ENCODE data around the gene AK4.
"Not testable (repeated sequence)": the region's sequence is repeated elsewhere in the genome, so short reads cannot be mapped to it uniquely, and the experiment has no call there.

The AK4 gene

DNA sequence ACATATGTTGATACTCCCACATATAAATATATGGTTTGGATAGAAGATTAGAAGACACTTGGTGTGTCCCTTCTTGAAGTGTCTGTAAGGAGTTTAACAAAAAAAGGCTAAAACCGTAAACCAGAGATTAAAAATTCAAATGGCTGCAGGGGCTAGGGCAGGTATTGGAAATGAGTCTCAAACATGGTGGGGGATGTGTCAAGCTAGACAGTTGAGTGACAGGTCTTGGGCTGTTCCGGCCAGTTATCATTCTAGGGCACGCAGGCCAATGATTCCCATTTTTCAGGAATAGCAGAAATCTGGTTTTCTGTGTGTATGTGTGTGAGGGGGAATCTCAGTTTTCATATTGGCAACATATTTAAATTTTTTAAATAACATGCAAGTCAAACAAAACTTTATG, 77.2 kb downstream of the AK4 start:
- no peaks in the 10 kb centered on the region for H3K4me1 ChIP-seq (ENCODE audit: control insufficient read depth, insufficient read depth, low read length, poor library complexity, severe bottlenecking)
- no peaks in the 10 kb centered on the region for H3K9me3 ChIP-seq (ENCODE audit: control insufficient read depth, low read length)
- no peaks in the 10 kb centered on the region for H3K27me3 ChIP-seq (replicated peaks; ENCODE audit: control insufficient read depth, insufficient read depth, low read length, poor library complexity, severe bottlenecking)
- no peak for DNase-seq
- H3K4me3 ChIP-seq (ENCODE audit: insufficient read depth, low read depth, low read length, poor library complexity, severe bottlenecking), result no peak overlapping the region
- H3K27ac ChIP-seq (ENCODE audit: insufficient read depth, low read length, poor library complexity, severe bottlenecking), result no peak overlapping the region
- H3K36me3 ChIP-seq (ENCODE audit: control insufficient read depth, insufficient read depth, low read length), result no peaks in the 10 kb centered on the region

DNA sequence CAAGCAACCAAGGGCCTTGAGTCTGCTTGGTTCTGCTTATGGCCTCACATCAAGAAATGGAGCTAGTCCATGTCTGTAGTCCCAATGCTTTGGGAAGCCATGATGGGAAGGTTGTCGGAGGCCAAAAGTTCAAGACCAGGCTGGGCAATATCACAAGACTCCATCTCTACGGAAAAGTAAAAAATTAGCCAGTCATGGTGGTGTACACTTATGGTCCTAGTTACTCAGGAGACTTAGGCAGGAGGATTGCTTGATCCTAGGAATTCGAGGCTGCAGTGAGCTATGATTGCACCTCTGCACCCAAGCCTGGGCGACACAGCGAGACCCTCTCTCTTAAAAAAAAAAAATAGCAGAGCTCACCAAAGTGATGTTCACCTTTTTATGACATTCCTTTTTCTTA, 81.2 kb downstream of the AK4 start:
- no peak for DNase-seq
- no peaks in the 10 kb centered on the region for H3K36me3 ChIP-seq (ENCODE audit: control insufficient read depth, insufficient read depth, low read length)
- no peaks in the 10 kb centered on the region for H3K27me3 ChIP-seq (replicated peaks; ENCODE audit: control insufficient read depth, insufficient read depth, low read length, poor library complexity, severe bottlenecking)
- no peaks in the 10 kb centered on the region for H3K4me1 ChIP-seq (ENCODE audit: control insufficient read depth, insufficient read depth, low read length, poor library complexity, severe bottlenecking)
- no peaks in the 10 kb centered on the region for H3K9me3 ChIP-seq (ENCODE audit: control insufficient read depth, low read length)
- H3K27ac ChIP-seq (ENCODE audit: insufficient read depth, low read length, poor library complexity, severe bottlenecking), result no peak overlapping the region
- no peak overlapping the region for H3K4me3 ChIP-seq (ENCODE audit: insufficient read depth, low read depth, low read length, poor library complexity, severe bottlenecking)

DNA sequence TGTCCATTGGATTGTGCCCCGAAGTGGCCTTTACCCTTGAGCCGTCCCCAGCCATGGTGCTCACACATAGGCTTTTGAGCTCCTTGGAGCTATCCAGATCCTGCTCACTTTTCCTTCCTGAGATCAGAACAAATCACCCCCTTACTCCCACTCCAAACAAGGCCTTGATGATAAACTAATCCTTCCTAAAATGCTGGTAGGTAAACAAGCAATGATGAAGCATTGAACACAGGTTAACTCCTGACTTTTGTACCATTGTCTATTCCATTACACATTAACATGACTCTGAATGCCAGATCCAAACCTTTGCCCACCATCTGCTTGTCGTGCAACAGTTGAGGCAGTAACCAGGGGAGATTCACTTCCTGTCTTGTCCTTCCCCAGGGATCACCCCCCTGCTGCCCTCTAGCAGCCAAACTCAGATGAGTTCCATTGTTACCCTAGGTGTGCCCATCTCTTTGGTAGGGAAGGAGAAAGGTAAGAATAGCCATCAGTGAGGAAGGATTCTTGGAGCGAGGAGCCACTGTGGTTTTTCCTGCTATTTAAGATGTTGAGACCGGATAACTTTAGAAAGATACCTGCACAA, 81.8 kb downstream of the AK4 start:
- DNase-seq, result no peak
- no peaks in the 10 kb centered on the region for H3K9me3 ChIP-seq (ENCODE audit: control insufficient read depth, low read length)
- no peak overlapping the region for H3K4me3 ChIP-seq (ENCODE audit: insufficient read depth, low read depth, low read length, poor library complexity, severe bottlenecking)
- no peaks in the 10 kb centered on the region for H3K27me3 ChIP-seq (replicated peaks; ENCODE audit: control insufficient read depth, insufficient read depth, low read length, poor library complexity, severe bottlenecking)
- H3K27ac ChIP-seq (ENCODE audit: insufficient read depth, low read length, poor library complexity, severe bottlenecking), result no peak overlapping the region
- H3K4me1 ChIP-seq (ENCODE audit: control insufficient read depth, insufficient read depth, low read length, poor library complexity, severe bottlenecking), result no peaks in the 10 kb centered on the region
- H3K36me3 ChIP-seq (ENCODE audit: control insufficient read depth, insufficient read depth, low read length), result no peaks in the 10 kb centered on the region

DNA sequence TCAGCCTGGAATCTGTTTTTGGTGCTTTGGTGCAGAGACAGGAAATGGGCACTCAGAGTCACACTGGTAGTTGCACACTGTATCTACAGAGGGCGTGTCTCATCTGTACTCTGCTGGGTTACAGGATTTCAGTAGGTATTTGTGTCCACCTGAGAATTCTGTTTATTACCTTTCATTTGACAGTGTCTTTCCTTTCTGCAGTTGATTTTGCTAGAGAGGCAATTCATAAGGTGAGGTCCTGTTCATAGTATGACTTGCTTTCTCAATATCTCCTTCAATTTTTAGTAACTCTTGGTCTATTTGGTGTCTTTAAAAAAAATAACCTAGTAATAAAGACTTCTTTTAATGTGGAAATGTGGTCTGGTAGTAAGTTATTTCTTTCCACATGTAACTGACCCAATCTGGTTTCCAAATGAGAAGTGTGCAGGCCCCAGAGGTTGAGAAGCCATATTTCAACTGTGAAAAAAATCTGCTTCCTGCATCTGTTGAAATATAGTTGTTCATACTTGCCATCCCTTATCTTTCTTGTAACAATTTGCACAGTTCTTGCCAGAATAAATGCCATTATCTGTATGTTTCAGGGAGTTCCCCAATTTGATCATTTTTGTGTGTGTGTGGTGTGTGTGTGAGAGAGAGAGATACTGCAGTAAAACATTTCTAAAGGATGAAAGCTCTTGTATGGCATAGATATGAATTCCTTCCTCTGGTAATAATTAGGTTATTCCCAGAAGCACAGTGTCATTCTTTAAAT, 82.9 kb downstream of the AK4 start:
- Histone ChIP-seq H3K4me1 (ENCODE audit: control insufficient read depth, insufficient read depth, low read length, poor library complexity, severe bottlenecking) (no peaks in the 10 kb centered on the region), H3K27ac (ENCODE audit: insufficient read depth, low read length, poor library complexity, severe bottlenecking) (no peak overlapping the region), H3K27me3 (replicated peaks; ENCODE audit: control insufficient read depth, insufficient read depth, low read length, poor library complexity, severe bottlenecking) (no peaks in the 10 kb centered on the region), H3K36me3 (ENCODE audit: control insufficient read depth, insufficient read depth, low read length) (no peaks in the 10 kb centered on the region), H3K4me3 (ENCODE audit: insufficient read depth, low read depth, low read length, poor library complexity, severe bottlenecking) (no peak overlapping the region), H3K9me3 (ENCODE audit: control insufficient read depth, low read length) (no peaks in the 10 kb centered on the region)
- DNase-seq, result no peak

DNA sequence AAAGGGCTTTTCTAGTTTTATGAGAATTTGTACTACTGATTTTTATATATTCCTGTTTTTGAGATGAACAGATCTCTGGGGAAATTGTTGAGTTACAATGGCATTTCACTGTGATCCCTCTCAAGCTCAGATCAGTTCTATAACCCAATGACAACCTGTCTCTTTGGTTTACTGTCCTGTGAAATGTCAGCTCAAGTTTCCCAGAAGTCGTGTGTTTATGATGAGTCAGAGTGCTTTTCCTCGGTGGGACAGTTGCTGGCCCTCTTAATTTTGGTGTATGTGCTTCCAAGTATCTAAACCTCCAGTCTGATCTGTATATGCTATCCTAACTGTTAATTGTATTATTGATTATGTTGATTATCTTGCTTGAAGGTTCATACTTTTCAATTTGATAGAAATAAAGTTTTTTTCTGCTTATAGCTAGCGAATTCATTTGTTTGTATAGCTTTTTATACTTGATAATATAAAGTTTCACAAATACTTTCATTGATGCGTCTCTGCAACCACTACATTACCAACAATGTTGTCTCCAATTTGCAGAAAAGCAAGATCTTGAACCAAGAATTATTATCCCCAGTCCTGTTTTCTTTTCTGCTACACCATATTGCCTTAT, 83.8 kb downstream of the AK4 start:
- Histone ChIP-seq H3K9me3 (ENCODE audit: control insufficient read depth, low read length) (no peaks in the 10 kb centered on the region), H3K4me3 (ENCODE audit: insufficient read depth, low read depth, low read length, poor library complexity, severe bottlenecking) (no peak overlapping the region), H3K27me3 (replicated peaks; ENCODE audit: control insufficient read depth, insufficient read depth, low read length, poor library complexity, severe bottlenecking) (no peaks in the 10 kb centered on the region), H3K36me3 (ENCODE audit: control insufficient read depth, insufficient read depth, low read length) (no peaks in the 10 kb centered on the region), H3K4me1 (ENCODE audit: control insufficient read depth, insufficient read depth, low read length, poor library complexity, severe bottlenecking) (no peaks in the 10 kb centered on the region), H3K27ac (ENCODE audit: insufficient read depth, low read length, poor library complexity, severe bottlenecking) (no peak overlapping the region)
- no peak for DNase-seq

DNA sequence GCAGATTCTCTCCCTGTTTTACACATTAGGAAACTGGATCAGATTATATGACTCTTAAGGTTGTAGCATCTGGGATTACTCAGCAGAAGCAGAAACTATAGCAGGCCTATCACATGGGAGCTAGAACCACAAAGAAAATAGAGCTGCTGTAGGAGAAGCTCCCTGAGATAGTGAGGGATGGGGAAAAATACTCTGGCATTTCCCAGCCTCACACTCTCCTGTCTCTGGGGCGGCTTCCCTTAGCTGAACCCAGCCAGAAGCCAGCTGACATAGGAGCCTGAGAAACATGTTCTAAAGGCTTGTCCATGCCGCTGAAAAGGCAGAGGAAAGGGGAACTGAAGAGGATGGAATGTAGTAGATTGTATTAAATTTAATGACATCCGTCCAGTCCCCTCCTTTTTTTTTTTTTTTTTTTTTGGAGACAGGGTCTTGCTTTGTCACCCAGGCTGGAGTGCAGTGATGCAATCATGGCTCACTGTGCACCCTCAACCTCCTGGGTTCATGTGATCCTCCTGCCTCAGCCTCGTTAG, 84.5 kb downstream of the AK4 start:
- Histone ChIP-seq H3K4me3 (ENCODE audit: insufficient read depth, low read depth, low read length, poor library complexity, severe bottlenecking) (no peak overlapping the region), H3K4me1 (ENCODE audit: control insufficient read depth, insufficient read depth, low read length, poor library complexity, severe bottlenecking) (no peaks in the 10 kb centered on the region), H3K9me3 (ENCODE audit: control insufficient read depth, low read length) (no peaks in the 10 kb centered on the region), H3K27me3 (replicated peaks; ENCODE audit: control insufficient read depth, insufficient read depth, low read length, poor library complexity, severe bottlenecking) (no peaks in the 10 kb centered on the region), H3K36me3 (ENCODE audit: control insufficient read depth, insufficient read depth, low read length) (no peaks in the 10 kb centered on the region), H3K27ac (ENCODE audit: insufficient read depth, low read length, poor library complexity, severe bottlenecking) (no peak overlapping the region)
- DNase-seq, result no peak

DNA sequence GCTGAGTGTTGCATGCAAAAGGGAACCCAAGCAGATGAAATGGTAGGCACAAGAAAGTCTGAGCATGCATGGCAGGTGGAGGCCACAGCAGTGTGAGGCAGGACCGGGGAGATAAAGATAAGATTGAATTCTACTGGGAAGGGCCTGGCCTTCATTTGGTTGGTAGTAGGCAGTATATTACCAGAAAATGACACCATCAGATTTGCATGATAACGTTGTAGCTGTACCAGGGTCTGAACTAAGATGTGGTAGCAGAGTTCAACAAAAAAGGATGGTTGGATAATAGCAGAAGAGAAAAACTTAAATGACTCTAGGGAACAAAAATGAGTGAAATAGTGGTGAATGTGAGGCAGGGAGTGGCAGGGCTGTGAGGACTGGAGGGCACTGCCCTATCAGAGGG, 85.8 kb downstream of the AK4 start:
- Histone ChIP-seq H3K27me3 (replicated peaks; ENCODE audit: control insufficient read depth, insufficient read depth, low read length, poor library complexity, severe bottlenecking) (no peaks in the 10 kb centered on the region), H3K4me1 (ENCODE audit: control insufficient read depth, insufficient read depth, low read length, poor library complexity, severe bottlenecking) (no peaks in the 10 kb centered on the region), H3K36me3 (ENCODE audit: control insufficient read depth, insufficient read depth, low read length) (no peaks in the 10 kb centered on the region), H3K4me3 (ENCODE audit: insufficient read depth, low read depth, low read length, poor library complexity, severe bottlenecking) (no peak overlapping the region), H3K27ac (ENCODE audit: insufficient read depth, low read length, poor library complexity, severe bottlenecking) (no peak overlapping the region), H3K9me3 (ENCODE audit: control insufficient read depth, low read length) (no peaks in the 10 kb centered on the region)
- DNase-seq, result no peak

DNA sequence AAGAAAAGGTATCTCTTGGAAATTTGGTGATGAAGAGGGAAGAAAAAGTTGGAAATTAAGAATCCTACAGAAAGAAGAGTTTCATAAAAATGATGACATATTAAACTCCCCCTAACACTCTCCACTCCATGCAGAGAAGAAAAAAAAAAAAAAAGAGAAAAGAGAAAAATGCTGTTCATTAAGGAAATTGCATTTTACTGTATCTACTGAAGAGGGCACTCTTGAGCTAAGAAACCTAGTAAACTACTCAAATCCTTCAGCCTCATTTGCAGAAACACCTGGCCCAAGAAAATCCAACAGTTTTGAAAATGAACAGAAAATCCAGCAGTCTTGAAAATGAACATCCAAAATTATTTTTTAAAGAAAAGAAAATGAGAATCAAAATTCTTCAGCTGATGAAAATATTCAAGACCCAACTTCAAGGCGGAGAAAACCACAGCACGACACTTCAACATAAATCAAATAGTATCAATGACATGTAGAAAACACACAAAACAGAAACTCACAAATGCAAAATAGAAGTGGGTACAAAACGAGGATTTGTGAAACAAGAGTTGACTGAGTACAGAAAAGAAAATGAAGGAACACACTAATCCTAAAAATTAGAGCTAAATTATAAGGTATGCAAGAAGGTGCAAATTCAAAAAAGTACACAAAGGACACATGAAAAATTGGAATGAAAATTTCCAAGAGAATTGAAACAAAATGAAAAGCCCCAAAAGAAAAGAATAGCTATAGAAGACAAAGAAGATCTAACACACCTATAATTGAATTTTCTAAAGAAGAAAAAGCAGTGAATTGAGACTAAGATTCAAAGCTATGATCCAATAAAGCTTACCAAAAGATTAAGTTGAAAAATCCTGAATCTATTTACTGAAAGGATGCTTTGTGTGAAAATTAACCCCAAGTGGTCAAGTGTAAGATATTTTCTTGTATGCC, 88.1 kb downstream of the AK4 start:
- no peaks in the 10 kb centered on the region for H3K36me3 ChIP-seq (ENCODE audit: control insufficient read depth, insufficient read depth, low read length)
- no peaks in the 10 kb centered on the region for H3K4me1 ChIP-seq (ENCODE audit: control insufficient read depth, insufficient read depth, low read length, poor library complexity, severe bottlenecking)
- DNase-seq, result no peak
- no peak overlapping the region for H3K4me3 ChIP-seq (ENCODE audit: insufficient read depth, low read depth, low read length, poor library complexity, severe bottlenecking)
- no peak overlapping the region for H3K27ac ChIP-seq (ENCODE audit: insufficient read depth, low read length, poor library complexity, severe bottlenecking)
- no peaks in the 10 kb centered on the region for H3K9me3 ChIP-seq (ENCODE audit: control insufficient read depth, low read length)
- H3K27me3 ChIP-seq (replicated peaks; ENCODE audit: control insufficient read depth, insufficient read depth, low read length, poor library complexity, severe bottlenecking), result no peaks in the 10 kb centered on the region

DNA sequence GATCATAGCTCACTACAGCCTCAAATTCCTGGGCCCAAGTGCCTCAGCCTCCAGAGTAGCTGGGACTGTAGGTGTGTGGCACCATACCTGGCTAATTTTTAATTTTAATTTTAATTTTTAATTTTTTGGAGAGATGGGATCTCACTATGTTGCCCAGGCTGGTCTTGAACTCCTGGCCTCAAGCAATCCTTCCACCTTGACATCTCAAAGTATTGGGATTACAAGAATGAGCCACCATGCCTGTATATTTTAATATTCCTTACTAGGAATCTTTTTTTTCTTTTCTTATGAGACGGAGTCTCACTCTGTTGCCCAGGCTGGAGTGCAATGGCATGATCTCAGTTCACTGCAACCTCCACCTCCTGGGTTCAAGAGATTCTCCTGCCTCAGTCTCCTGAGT, 89.1 kb downstream of the AK4 start:
- H3K9me3 ChIP-seq (ENCODE audit: control insufficient read depth, low read length); H3K27me3 ChIP-seq (replicated peaks; ENCODE audit: control insufficient read depth, insufficient read depth, low read length, poor library complexity, severe bottlenecking): not testable (repeated sequence)

More for the DNA sequence above, 89.1 kb downstream of the AK4 start:
- not testable (repeated sequence) for H3K27ac ChIP-seq (ENCODE audit: insufficient read depth, low read length, poor library complexity, severe bottlenecking); H3K36me3 ChIP-seq (ENCODE audit: control insufficient read depth, insufficient read depth, low read length); H3K4me3 ChIP-seq (ENCODE audit: insufficient read depth, low read depth, low read length, poor library complexity, severe bottlenecking); DNase-seq; H3K4me1 ChIP-seq (ENCODE audit: control insufficient read depth, insufficient read depth, low read length, poor library complexity, severe bottlenecking)
